Mucosa of descending colon (tissue), 3 donors: ENCODE data around the gene RFX3. TPM values are rescaled to one million over a fixed set of nuclear protein-coding genes. Genes with fewer than 3 reads are reported as not detected.

ENCODE experiments used
- ATAC-seq: fragments of 200-7000 bp; cut with Tn5 transposase; one replicate; pipeline ENCODE4 v1.9.1; 2020; ENCODE audit warnings: mild to moderate bottlenecking, moderate library complexity
- DNase-seq, 3 donors: peaks; one replicate each; pipeline ENCODE4 v3.0.0-alpha.2; 2020
- H3K36me3 ChIP-seq: fragments of 200-600 bp; one replicate; pipeline ENCODE4 v1.8.0; 2021; ENCODE audit warnings: low read depth, mild to moderate bottlenecking
- H3K4me1 ChIP-seq: fragments of 200-600 bp; one replicate; pipeline ENCODE4 v1.8.0; 2021; ENCODE audit warnings: low read depth, mild to moderate bottlenecking
- H3K4me3 ChIP-seq: fragments of 200-600 bp; one replicate; pipeline ENCODE4 v1.8.0; 2021; ENCODE audit warnings: mild to moderate bottlenecking
- H3K9me3 ChIP-seq: fragments of 200-600 bp; one replicate; pipeline ENCODE4 v1.8.0; 2021; ENCODE audit warnings: mild to moderate bottlenecking
- intact Hi-C, 2 donors: fragments of 100-400 bp; cut with DNase I in 1 of 2; cut with micrococcal nuclease in 1 of 2; formaldehyde crosslinking; loops; one replicate each; pipeline versions ENCODE4 v1.11.0 to v1.11.1; 2022; cut with DNase I, micrococcal nuclease
- total RNA-seq, 3 donors: library from RNA; stranded (reverse); fragmentation: NEBNext Ultra II Directional in 2 of 3; extraction: Animal tissue kit (Norgen Biotek cat#: 25700) in 2 of 3; gene quantifications; one replicate each; pipeline versions ENCODE4 v1.2.1 to v1.2.4, GENCODE V29; 2021 to 2023
- TF ChIP-seq, protein P1 (sequence below): fragments of 200-600 bp; IDR thresholded peaks from one replicate; pipeline ENCODE4 v1.8.0; 2022; ENCODE audit warnings: antibody characterized with exemption, mild to moderate bottlenecking
- donor health status: DM: no; HTN: no; CAD: no; lungs with moderate emphysema.
- donor health status: DM: no; HTN: no; CAD: no.
- donor health status: DM: no; HTN: yes; CAD: no.

Gene RFX3
- total RNA-seq, 3 donors from 2014 or later: 12.0 to 13.3 (median 12.3) TPM

DNA sequence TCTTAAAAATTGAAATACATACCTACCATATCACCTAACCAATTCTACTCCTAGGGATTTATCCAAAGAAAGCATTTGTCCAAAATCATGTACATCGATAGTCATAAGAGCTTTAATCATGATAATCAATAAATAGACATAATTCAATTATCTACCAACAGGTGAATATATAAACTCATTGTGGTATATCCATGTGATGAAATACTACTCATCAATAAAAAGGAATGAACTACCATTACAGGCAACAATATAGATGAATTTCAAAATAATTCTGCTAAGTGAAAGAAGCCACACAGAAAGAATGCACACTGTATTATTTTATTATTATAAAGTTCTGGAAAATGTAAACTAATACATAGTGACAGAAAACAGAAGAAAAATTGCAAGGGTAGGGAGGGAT lies 81.8 kb downstream of the RFX3 start:
- Histone ChIP-seq H3K9me3 (no peaks in the 10 kb centered on the region), H3K4me1 (no peaks in the 10 kb centered on the region), H3K4me3 (no peak overlapping the region), H3K36me3 (no peaks in the 10 kb centered on the region)
- TF ChIP-seq, protein P1, sequence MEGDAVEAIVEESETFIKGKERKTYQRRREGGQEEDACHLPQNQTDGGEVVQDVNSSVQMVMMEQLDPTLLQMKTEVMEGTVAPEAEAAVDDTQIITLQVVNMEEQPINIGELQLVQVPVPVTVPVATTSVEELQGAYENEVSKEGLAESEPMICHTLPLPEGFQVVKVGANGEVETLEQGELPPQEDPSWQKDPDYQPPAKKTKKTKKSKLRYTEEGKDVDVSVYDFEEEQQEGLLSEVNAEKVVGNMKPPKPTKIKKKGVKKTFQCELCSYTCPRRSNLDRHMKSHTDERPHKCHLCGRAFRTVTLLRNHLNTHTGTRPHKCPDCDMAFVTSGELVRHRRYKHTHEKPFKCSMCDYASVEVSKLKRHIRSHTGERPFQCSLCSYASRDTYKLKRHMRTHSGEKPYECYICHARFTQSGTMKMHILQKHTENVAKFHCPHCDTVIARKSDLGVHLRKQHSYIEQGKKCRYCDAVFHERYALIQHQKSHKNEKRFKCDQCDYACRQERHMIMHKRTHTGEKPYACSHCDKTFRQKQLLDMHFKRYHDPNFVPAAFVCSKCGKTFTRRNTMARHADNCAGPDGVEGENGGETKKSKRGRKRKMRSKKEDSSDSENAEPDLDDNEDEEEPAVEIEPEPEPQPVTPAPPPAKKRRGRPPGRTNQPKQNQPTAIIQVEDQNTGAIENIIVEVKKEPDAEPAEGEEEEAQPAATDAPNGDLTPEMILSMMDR: no peak
- intact Hi-C loops: no loop called here
- ATAC-seq: no peak
- DNase-seq: no peak

DNA sequence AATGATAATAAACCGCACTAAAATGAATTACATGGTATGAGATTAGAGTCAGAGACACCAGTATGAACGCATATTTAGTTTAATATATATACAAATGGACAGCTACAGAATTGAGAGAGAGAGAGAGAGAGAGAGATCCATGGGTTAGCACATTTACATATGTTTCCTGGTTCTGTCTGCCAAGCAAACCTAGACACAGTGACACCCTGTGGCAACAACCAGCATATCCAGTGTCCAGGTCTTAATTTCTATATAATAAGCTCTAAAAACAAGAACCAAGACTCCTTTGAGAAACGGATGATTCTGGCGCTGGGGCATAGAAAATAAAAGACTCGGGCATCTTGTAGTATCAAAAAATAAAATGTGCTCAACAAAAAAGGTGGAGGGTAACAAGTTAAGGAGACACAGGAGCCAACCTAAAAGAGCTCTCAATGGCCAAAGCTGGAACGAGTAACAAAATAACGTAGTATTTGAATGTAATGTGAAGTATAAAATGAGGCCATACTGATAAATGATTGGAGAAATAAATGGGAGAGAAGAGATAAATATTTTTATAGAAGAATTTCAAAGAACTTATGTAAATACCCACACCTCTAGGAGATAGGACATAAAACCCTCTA lies 84.5 kb downstream of the RFX3 start:
- ATAC-seq (peak; percentile 88), DNase-seq (peak in 2 of 3 donors; percentile 33 to 67)
- no peaks in the 10 kb centered on the region for H3K36me3 ChIP-seq
- no peak overlapping the region for H3K4me3 ChIP-seq
- TF ChIP-seq, protein P1: peak; percentile 17
- intact Hi-C loops: no loop called here
- no peaks in the 10 kb centered on the region for H3K9me3 ChIP-seq
- no peaks in the 10 kb centered on the region for H3K4me1 ChIP-seq

DNA sequence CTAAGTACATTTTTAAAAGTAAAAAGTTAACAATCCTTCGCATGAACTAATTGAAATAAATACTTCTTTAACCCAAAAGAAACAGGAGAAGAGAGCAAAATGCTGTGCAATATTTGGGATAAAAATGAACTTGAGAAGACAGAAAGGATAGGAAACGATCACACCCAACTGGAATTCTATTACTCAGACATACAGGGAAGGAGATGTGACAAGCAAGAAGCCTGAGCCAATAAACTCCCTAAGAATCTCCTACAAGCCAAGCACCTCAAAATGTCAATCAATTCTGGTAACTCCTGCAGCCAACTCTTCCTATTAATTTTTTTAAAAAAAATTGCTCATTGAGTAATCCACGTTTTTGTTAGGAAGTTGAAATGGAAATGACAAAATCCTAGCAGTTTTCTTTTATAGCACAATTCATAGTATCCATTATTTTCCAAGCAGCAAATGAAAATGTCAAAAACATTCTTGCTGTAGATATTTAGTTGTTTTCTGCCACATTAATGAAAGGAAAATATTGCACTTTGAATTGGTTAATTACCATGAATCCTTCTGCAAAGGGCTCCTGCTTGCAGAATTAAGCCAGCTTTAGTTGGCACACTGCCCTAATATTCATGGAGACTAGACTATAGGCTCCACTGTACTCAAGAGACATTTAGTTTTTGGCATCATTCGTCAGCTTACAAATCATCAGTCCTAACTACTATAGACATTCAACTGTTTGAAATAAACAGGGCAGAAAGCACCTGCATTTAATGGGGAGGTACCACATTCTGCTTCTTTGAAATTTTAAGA lies 89.0 kb downstream of the RFX3 start:
- intact Hi-C loops: no loop called here
- Histone ChIP-seq H3K4me1 (no peaks in the 10 kb centered on the region), H3K9me3 (no peaks in the 10 kb centered on the region), H3K4me3 (no peak overlapping the region), H3K36me3 (no peaks in the 10 kb centered on the region)
- TF ChIP-seq, protein P1: no peak
- no peak for ATAC-seq
- no peak for DNase-seq

DNA sequence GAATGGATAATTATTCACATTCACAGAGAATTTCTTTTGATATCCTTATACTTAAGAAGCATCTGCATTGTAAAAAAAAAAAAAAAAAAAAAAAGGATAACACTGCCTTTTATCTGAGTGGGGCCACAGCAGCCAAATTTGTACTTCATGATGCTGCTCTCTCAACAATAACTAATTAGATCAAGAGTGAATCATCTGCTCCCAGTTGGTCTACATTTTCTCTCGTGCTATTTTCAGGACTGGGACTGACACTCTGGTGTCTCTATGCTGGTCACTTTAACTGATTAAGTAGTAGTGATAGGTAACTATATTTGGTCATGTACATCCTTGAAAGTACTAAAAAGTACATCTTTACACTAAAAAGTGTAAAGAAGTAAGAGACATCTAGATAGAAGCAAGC lies 90.1 kb downstream of the RFX3 start:
- no peak for ATAC-seq
- TF ChIP-seq, protein P1: no peak
- Histone ChIP-seq H3K4me3 (no peak overlapping the region), H3K36me3 (no peaks in the 10 kb centered on the region), H3K4me1 (no peaks in the 10 kb centered on the region), H3K9me3 (no peaks in the 10 kb centered on the region)
- no peak for DNase-seq
- intact Hi-C loops: no loop called here

DNA sequence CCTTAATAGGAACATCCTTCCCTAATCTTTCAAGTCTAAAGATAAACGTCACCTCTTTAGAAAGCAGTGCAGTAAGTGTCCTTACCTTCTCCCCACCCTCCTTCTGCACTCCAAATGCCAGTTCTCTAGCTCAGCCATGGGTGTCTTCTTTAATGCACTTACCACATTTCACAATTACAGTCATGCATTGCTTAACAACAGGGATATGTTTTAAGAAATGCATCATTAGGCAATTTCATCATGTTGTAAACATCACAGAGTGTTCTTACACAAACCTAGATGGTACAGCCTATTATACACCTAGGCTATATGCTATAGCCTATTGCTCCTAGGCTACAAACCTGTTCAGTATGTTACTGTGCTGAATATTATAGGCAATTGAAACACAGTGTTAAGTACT lies 91.2 kb downstream of the RFX3 start:
- DNase-seq (no peak), ATAC-seq (no peak)
- Histone ChIP-seq H3K36me3 (no peaks in the 10 kb centered on the region), H3K4me1 (no peaks in the 10 kb centered on the region), H3K4me3 (no peak overlapping the region), H3K9me3 (no peaks in the 10 kb centered on the region)
- TF ChIP-seq, protein P1: no peak
- intact Hi-C loops: no loop called here
